ENCODE results near the gene PIK3CB.
"Not testable (repeated sequence)": the region's sequence is repeated elsewhere in the genome, so short reads cannot be mapped to it uniquely, and the experiment has no call there.

PIK3CB gene

DNA sequence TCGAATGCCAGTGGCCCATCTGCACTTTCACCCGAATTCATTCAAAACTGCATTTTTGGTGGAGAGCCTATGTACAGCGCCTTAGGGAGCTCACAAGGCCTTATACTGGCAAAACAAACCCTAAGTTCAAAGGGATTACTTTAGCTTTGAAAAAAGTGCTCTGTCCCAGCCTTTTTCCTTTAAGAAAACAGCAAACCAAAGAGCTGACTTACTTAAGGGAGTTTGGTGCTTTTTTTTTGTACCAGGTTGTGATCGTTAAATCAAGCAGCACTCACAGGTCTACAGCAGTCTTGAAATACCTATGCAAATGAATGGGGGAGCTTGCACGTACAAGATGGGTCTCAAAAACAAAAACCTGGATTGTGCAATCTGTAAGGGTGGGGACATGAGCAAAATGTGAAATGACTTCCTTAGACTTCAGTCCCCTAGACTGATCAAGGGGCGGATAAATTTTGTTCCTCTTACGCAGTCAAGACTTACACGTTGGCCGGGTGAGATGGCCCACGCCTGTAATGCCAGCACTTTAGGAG, 11.6 kb upstream of the PIK3CB start:
- no peak for DNase-seq

- DNase-seq = no peak
Measured at GRCh38 chr3:138845771-138846173, 11.0 kb upstream of the PIK3CB start.

DNA sequence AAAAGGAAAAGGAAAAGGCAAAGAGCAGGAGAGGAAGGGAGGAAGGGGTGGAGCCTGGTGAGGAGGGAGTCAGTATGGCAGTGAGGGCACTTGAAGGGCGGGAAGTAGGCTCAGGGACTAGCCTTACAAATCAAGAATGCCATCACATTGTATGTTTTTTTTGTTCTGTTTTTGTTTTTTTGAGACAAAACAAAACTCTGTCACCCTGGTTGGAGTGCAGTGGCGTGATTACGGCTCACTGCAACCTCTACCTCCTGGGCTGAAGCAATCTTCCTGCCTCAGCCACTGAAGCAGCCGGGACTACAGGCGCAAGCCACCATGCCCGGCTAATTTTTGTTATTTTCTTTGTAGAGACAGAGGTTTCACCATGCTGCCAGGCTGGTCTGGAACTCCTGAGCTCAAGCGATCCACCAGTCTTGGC, 10.5 kb upstream of the PIK3CB start:
- DNase-seq = no peak

- DNase-seq = no peak
Measured at GRCh38 chr3:138842483-138843188, 7.9 kb upstream of the PIK3CB start.

DNA sequence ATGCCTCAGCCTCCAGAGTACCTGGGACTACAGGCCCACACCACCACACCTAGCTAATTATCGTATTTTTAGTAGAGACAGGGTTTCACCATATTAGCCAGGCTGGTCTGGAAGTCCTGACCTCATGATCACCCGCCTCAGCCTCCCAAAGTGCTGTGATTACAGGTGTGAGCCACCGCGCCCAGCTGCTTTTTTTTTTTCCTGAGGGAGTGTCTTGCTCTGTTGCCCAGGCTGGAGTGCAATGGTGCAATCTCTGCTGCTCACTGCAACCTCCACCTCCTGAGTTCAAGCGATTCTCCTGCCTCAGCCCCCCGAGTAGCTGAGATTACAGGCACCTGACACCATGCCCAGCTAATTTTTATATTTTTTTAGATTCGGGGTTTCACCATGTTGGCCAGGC, 3.7 kb upstream of the PIK3CB start:
- DNase-seq = not testable (repeated sequence)

- not testable (repeated sequence) for DNase-seq
Measured at GRCh38 chr3:138835846-138836245, 1.1 kb upstream of the PIK3CB start.

DNA sequence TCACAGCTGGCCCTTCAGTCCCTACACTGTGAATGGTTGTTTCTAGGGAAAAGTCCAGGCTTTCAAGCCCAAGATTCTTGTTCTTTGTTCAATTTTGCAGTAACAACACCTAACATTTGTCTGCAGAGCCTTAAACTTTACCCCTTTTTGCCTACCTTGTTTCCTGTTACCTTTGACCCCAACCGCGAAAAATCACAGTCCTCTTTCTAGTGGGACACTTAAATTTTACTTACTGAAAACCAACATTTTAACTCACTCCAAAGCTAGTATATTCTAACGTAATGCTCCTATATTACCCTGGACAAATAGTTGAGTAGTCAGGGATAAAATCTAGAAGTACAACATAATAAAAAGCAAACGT, 649 bp upstream of the PIK3CB start:
- no peak for DNase-seq

- no peak for DNase-seq
Measured at GRCh38 chr3:138833899-138834595, 681 bp downstream of the PIK3CB start.

GRCh38 chr3:138832473-138833057, 2.2 kb downstream of the PIK3CB start:
- DNase-seq = not testable (repeated sequence)

GRCh38 chr3:138829886-138830510, 4.7 kb downstream of the PIK3CB start:
- DNase-seq = no peak

DNA sequence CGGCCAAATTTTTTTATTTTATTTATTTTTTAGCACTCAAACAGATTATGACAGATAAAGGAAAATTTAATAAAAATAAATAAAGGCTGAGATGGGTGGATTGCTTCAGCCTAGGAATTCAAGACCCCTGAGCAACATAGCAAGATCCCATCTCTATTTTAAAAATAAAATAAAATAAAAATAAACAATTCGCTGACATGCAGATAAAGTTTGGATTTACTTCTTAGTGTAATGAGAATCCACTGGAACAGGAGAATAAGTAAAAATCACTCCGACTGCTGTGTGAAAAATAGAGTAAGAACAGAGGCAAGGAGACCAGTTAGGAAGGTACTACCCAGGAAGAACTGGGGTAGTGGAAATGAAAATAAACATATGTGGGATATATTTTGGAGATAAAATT, 5.6 kb downstream of the PIK3CB start:
- no peak for DNase-seq

- DNase-seq = no peak
Measured at GRCh38 chr3:138827222-138827621, 7.5 kb downstream of the PIK3CB start.

DNA sequence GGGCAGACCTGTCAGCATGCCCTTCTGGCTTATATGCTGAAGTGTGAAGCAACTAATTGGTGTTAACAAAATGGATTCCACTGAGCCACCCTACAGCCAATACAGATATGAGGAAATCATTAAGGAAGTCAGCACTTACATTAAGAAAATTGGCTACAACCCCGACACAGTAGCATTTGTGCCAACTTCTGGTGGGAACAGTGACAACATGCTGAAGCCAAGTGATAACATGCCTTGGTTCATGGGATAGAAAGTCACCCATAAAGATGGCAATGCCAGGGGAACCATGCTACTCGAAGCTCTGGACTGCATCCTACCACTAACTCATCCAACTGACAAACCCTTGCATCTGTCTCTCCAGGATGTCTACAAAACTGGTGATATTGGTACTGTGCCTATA, 9.4 kb downstream of the PIK3CB start:
- no peak for DNase-seq

- DNase-seq = no peak
Measured at GRCh38 chr3:138824114-138824506, 10.6 kb downstream of the PIK3CB start.

- DNase-seq = not testable (repeated sequence)
Measured at GRCh38 chr3:138820379-138820778, 14.3 kb downstream of the PIK3CB start.

DNA sequence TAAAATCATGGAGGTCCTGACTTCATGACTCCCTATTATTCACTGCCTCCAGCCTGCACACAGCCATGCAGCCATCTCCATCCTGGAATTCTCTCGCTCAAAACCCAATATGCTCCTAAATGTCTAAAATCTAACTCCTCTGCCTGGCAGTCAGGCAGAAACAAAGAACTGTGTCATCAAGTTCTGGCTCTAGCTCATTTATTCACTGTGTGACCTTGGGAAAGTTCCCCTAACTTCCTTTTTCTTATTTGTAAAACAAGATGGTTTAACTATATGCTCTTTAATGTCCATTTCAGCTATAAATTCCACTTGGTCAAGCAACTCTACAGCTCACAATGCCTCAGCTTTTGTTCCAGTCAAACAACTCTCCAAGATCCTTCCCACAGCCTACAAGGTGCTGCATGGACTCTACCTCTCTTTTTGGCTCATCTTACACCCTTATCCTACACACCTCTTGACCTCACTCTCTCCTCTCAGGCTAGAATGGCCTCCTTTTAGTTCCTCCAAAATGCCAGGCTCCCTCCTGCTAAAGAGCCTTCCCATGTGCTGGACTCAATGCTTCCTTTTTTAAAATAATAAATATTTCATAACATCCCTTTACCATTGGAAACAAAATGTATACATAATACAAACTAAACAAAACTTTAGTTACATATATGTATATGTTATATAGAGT, 16.4 kb downstream of the PIK3CB start:
- DNase-seq = no peak

GRCh38 chr3:138817695-138818094, 17.0 kb downstream of the PIK3CB start:
- DNase-seq = no peak

GRCh38 chr3:138812806-138813205, 21.9 kb downstream of the PIK3CB start:
- no peak for DNase-seq

DNA sequence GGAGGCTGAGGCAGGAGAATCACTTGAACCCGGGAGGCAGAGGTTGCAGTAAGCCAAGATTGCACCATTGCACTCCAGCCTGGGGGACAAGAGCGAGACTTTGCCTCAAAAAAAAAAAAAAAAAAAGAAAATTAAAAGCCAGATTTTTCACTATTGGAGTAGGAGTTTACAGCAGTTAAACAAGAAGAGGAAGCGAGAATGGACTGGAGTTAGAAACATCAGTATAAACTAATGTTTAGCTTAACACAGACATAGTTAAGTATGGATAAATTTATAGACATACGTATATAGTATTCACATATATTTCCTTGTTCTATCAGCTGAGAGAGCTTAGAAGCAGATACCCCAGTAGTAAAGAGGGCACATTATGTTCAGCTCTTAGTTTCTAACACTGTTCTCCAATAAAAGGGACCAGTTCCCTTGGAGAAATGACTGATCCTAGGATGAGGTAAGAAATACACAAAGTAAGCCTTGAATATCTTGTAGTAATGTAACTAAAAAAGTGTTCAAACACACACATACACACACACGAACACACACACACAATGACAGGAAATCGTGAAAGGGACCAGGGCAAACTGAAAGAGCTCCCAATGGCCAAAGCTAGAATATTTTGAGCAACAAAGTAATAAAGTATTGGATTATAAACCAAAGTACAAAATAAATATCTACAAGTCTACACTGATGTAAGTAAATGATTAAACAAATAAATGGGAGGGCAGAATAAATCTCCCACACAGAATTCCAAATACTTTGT, 25.1 kb downstream of the PIK3CB start:
- DNase-seq = no peak

- no peak for DNase-seq
Measured at GRCh38 chr3:138806376-138807080, 28.2 kb downstream of the PIK3CB start.

- no peak for DNase-seq
Measured at GRCh38 chr3:138803006-138803653, 31.6 kb downstream of the PIK3CB start.

All from DMS 273 treated with DMSO at 0.1 percent for 48 hours (cell line).